HG03432 (cell line): Measurements from ENCODE around the gene ADAM21.
"Not testable (repeated sequence)": the region's sequence is repeated elsewhere in the genome, so short reads cannot be mapped to it uniquely, and the experiment has no call there.

Experiments
- ATAC-seq: cut with Tn5 transposase; IDR thresholded peaks from one replicate; pipeline ENCODE4 v1.9.1; 2021; ENCODE audit warnings: mild to moderate bottlenecking, moderate library complexity; ENCODE audit not compliant: unreplicated experiment

The ADAM21 gene

GRCh38 chr14:70475459-70475858, 23.5 kb downstream of the ADAM21 start:
- not testable (repeated sequence) for ATAC-seq

GRCh38 chr14:70477356-70478105, 25.6 kb downstream of the ADAM21 start:
- ATAC-seq, result not testable (repeated sequence)

GRCh38 chr14:70489579-70490200, 37.7 kb downstream of the ADAM21 start:
- no peak for ATAC-seq

- ATAC-seq, result no peak
Observed at GRCh38 chr14:70498191-70498590, 46.2 kb downstream of the ADAM21 start.
